GM19035 (cell line): Measurements from ENCODE around the gene NFIC.

Experiments used
- ATAC-seq: cut with Tn5 transposase; IDR thresholded peaks from one replicate; pipeline ENCODE4 v1.9.1; 2021; ENCODE audit not compliant: unreplicated experiment

Gene NFIC

DNA sequence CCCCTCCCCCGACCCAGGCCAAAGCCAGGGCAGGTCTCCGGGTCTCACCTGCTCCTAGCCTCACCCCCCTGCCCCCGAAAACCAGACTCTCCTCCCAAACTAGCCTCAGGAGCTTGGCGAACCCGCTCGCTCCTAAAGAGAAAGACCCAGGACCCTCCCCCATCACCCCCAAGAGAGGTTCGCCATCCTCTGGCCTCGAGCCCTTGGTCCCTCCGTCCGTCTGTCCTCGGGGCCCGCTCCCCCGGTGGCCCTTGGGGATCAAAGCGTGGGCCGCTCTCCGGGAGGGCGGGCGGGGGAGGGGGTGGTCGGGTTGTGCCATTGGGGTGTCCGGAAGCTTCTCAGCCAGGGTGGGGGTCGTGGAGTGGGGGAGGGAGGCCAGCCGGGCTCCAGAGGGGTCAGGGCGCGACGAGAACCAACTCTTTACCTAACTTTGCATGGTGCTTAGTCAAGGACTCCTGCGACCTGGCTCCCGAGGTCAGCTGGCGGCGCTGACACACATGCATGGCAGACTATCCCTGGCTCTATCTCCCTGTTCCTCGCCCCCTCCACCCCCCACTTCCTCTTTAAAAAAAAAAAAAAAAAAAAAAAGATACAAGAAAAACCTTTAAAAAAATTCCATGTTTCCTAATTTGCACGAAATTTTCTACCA is 98.3 kb downstream of the NFIC start:
- ATAC-seq: no peak

DNA sequence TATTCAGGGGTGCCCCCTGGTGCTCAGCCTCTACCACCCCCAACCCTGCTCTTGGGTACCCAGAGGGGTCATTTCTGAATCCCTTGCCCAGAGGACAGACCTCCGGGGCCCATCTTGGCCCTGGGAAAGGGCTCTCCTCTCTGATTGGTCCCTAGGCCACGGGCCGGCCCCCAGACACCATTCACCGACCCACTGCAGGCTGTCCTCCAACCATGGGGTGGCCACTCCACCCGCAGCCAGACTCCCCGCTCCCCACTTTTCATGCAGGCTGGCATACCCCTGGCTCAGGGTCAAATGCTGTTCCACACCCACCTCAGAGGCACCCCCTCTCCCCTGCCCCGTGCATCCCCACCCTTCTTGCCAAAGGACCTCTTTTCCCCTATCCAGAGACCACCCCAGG is 99.2 kb downstream of the NFIC start:
- ATAC-seq: no peak

DNA sequence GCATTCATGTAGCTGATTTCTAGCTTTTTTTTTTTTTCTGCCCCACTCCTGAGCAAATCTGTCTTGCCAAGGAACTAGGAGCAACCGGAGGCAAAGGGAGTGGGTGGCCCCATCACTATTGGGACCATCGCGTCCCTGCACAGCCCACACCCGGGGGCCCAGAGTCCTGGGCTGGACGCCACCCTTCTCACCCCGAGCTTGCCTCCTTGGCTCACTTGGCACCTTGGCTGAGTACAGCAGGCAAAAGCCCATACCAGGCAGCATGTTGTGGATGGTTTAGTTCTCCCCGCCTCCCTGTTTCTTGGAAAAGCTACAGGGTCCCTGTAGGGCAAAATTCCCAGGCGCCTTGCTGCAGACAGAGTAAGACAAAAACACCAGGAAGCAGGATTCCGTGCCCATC is 100.3 kb downstream of the NFIC start:
- ATAC-seq: no peak

DNA sequence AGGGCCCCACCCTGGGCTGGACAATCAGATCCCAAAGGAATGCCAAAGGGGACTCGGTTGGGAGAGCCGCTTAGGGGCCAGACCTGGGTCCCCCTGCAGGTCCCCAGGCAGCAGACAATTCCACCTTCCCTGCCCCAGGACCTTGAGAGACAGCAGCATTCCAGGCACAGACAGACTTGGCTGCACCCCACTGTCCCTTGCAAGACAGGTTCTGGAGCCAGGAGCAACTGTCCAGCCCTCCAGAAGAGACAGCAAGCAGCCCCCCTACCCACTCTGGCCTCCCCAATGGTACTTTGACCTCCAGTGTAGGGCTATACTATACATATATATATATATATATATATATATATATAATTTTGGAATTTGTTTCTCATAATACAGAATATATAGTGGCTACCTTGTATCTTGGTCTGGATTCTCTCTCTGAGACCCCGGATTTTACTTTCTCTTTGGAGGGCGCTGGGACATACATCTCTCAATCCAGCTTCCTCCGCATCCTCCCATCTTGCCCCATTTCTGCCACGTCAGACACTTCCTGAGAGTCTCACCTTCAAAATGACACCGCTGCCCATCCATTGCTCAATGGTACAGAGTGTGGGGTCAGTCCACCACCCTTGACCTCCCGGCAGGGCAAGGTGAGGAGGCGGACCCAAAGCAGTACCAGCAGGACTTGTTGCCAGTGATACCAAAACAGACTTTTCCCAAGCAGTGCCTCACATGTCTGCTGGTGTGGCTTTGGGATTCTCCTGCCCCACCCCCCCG is 101.2 kb downstream of the NFIC start:
- ATAC-seq: no peak

DNA sequence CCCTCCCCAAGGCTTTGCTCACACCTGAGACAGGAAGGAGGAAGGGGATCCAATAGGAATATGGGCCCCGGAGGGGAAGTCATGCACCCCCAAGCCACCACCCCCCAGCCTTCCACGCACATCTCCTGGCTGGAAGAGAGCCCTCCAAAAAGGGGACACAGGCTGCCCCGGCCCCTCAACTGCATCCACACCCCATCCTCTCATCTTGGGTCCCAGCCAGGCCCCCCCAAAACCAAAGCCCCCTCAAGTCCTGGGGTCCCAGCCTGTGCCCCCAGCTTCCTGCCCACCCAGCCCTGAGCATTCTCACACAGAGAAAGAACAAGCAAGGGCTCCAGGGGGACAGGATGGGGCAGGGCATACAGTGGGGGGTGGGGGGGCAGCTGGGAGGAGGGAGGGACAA is 101.8 kb downstream of the NFIC start:
- ATAC-seq: no peak

DNA sequence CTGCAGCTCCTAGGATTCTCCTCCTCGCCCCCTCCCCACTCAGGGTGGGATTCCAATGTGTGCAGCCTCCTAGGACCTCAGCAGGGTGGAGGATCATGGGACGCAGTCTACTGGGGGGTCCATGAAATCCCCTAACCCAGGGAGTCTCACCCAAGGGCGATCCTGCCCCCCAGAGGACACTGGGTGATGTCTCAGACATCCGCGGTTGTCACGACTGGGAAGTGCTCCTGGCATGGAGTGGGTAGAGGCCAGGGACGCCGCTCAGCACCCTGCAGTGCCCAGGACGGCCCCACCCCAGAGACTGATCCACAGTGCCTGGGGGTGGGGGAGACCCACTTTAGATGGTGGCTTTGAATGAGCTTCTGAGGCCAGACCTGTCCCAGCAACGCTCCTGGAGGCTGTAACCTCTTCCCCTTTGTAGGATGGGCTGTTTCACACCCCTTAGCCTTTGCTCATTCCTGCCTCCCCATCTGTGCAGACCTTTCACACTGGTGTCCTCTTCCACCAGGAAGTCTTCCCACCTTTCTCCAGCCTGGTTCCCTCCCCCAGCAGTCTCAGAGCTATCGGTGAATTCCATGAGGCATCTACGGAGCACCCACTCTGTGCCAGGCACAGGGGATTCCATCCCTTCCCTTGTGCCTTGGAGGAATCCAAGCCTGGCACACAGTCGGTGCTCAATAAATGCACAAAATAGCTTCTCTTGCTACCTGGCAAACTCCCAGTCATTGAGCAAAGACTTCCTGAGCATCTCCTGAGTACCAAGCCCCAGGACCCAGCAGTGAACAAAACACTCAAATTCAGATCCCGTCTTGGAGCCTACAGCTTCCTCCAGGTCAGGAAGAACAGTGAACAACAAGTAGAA is 103.5 kb downstream of the NFIC start:
- no peak for ATAC-seq

DNA sequence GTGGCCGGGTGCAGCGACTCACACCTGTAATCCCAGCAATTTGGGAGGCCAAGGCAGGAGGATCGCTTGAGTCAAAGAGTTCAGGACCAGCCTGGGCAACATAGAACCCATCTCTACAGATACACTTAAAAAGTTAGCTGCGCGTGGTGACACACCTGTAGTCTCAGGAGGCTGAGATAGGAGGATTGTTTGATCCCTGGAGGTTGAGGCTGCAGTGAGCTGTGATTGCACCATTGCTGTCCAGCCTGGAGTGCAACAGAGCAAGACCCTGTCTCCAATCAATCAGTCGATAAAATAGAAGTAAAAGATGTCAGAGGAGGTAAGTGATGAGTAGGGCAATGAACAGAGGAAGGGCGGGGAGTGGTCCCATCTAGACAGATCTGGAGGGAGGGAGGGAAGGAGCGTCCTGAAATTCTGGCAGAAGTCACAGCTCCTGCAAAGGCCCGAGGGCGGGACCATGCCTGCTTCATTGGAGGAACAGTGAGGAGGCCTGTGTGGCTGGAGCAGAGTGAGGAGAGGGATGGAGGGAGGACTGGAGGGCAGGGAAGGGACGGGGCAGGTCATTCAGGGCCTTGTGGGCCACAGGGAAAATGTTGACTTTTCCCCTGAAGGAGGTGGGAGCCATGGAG is 104.2 kb downstream of the NFIC start:
- no peak for ATAC-seq

DNA sequence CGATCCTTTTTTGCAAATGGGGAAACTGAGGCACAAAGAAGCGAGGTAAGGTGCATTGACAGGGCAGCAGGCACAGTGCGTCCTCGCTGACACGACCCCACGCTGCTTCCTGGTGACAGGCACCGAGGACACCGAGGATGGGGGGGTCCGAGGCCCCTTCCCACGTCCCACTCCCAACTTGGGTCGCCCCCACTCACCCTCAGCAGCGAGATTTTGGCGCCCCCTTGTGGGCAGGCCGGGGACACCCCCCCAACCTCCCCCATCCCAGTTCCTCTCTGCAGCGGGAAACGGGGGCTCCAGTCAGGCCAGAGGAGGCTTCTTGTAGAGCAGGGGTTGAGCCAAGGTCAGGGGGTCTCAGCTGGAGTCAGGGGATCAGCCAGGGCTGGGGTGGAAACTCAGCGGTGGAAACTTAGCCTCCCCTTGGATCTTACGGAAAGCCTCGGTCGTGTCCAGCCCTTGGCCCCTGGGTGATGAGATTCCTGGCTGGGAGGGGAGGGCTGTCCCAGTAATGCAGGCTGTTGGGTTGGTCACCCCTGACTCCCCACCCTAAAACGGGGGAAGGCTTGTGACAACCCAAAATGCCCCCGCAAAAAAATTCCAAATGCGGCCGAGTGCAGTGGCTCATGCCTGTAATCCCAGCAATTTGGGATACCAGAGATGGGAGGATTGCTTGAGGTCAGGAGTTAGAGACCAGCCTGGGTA is 105.7 kb downstream of the NFIC start:
- ATAC-seq: no peak

DNA sequence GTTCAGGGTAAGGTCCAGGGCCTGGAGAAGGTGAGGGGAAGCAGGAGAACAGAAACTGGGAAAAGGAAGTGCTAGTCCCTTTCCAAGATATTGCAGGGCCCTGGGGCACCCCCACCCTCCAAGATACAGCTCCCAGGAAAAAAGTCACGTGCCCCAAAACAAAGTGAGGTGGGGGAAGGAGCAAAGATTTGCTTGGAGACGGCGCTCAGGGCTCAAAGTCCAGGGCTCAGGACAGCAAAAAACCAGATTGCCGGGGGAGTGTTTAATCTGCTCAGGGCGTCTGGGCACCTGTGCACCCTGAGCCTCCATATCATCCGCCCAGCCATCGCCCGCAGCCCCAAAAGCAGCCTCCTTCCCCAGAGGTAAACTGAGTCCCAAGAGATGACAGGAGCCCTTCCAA is 107.6 kb downstream of the NFIC start:
- no peak for ATAC-seq

DNA sequence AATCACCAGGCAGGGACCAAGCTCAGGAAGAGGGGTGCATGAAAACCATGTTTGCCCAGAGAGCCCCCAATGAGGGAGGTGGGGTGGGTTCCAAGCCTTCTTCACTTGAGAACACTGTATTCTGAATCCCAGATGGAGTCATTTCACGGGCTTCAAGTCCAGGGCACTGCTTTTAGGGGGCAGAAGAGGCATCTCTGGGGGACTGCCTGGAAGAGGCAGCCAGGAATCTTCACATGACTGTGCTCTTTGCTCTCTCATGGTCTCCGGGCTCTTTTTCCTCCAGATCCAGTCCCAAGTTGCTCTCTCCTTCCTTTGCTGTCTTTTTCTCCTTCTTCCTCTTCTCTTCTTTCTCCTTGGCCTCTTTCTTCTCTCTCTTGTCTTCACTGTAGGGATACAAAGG is 108.2 kb downstream of the NFIC start:
- no peak for ATAC-seq

DNA sequence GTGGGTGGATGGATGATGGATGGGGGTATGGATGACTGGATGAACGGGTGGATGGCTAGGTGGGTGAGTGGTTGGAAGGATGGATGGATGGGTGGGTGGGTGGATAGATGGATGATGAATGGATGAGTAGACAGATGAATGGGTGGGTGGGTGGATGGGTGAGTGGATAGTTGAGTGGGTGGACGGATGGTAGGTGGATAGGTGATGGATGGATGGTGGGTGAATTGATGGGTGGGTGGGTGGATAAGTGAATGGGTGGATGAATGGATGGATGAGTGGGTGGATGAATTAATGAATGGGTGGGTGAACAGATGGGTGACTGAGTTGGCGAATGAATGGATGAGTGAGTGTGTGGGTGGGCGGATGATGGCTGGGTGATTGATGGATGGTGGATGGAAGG is 109.1 kb downstream of the NFIC start:
- no peak for ATAC-seq

DNA sequence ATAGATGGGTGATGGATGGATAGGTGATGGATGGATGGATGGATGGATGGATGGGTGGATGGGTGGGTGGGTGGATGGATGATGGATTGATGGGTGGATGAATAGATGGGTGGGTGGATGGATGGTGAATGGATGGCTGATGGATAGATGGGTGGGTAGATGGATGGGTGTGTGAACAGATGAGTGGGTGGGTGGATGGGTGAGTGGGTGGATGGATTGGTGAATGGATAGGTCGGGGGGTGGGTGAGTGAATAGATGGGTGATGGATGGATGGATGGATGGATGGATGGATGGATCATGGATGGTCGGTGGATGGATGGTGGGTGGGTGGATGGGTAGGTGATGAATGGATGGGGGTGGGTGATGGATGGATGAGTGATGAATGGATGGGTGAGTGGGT is 110.4 kb downstream of the NFIC start:
- ATAC-seq: no peak

DNA sequence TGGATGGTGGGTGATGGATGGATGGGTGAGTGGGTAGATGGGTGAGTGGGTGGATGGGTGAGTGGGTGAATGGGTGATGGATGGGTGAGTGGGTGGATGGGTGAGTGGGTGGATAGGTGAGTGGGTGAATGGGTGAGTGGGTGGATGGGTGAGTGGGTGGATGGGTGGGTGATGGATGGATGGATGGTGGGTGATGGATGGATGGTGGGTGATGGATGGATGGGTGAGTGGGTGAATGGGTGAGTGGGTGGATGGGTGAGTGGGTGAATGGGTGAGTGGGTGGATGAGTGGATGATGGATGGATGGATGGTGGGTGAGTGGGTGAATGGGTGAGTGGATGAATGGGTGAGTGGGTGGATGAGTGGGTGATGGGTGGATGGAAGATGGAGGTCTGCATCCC is 111.1 kb downstream of the NFIC start:
- no peak for ATAC-seq

DNA sequence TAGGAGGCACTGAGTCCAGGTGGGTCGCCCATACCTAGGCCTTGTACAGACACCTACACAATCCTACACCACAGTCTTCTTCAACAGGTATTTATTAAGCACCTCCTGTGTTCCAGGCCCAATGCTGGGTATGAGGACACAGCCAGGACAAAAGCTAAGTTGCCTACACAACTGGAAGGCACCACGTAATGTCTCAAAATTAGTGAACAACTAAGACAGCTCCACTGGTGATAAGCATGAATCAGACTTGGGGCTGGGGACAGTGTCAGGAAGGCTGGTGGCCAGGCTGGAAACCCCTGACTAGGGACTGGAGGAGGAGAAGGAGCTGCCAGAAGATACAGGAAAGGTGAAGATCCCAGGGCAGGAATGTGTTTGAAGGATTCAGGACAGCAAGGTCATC is 111.6 kb downstream of the NFIC start:
- ATAC-seq: no peak

DNA sequence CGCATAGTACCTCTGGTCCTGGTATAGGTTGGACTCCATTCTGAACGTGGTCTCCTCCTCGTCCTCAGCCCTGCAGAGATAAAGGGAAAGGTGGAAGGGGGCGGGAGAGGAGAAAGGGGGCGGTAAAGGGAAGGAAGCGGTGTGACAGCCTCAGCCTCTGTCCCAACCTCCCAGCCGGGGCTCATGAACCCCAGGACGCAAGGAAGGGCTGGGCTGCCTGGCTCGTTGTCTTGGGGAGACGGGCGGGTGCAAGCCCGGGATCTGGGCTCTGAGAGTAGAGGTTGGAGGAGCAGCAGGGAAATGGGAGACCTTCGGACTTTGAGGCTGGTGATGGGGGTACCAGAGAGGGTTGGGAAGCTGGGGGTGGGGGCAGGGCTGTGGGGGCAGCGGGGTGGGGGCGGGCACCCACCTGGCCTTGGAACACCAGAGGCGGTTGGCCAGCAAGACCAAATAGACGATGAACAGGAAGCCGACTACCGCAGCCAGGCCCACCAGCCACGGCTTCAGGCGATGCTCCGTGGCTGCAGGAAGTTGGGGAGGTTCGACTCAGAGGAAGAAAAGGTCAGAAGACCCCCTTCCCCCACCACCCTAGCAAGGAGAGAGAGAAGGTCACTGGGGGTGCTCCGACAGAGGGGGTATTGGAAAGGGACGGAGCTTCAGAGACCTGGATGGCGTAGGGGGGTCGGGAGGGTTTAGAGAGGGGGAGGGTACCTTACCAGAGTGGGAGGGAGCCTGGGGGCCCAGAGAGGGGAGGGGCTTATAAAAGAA is 112.2 kb downstream of the NFIC start:
- ATAC-seq: no peak

DNA sequence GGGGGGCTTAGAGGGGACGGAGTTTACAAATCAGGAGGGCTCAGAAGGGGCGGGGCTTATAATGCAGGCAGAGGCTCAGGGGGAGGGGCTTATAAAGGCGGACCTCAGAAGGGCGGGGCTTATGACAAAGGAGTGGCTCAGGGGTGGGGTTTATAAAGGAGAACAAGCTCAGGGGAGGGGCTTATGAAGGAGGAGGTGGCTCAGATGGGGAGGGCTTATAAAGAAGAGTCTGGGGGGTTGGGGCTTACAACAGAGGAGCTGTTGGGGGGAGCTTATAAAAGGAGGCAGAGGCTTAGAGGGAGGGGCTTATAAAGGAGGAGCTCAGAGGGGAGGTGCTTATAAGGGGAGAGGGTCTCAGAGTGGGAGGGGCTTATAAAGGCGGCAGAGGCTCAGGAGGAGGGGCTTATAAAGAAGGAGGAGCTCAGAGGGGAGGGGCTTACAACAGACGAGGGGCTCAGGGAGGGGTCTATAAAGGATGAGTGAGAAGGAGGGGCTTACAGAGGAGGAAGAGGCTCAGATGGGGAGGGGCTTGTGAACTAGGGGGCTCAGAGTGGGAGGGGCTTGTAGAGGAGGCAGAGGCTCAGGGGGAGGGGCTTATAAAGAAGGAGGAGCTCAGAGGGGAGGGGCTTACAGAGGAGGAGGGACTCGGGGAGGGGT is 112.9 kb downstream of the NFIC start:
- ATAC-seq: no peak

DNA sequence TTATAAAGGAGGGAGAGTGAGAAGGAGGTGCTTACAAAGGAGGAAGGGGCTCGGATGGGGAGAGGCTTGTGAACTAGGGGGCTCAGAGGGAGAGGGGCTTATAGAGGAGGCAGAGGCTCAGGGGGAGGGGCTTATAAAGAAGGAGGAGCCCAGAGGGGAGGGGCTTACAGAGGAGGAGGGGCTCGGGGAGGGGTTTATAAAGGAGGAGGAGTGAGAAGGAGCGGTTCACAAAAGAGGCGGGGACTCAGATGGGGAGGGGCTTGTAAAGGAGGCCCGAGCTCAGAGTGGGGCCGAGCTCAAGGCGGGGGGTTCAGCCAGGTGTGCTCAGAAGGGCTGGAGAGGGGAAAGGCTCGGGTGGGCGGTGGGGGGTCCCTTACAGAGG is 113.4 kb downstream of the NFIC start:
- no peak for ATAC-seq

DNA sequence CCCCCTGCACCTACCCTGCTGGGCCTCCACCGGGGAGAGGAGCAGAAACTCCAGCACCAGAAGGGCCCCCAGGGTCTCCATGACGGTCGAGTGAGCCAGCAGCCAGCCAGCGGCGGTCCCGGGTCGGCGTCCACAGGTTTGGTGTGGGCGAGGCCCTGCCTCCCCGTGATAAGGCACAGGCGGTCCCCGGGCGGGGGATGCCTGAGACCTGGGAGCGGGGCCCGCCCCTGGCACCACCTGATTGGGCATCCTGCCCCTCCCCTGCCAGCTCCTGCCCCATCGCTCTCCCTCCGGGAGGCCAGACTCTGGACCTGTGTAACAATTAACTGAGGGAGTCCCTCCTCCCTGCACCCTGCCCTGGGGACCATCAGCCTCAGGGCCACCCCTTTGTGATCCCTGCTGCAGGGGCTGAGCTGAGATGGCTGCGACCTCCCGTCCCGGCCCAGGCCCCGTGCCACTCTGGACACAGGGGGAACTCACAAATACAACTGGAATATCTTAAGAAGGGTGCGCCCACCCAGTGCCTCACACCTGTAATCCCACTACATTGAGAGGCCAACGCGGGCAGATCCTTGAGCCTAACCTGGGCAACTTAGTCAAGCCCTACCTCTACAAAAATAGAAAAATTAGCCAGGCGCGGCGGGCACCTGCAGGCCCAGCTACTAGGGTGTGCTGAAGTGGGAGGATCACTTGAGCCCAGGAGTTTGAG is 114.2 kb downstream of the NFIC start, which contains the start of gene SMIM24:
Gene SMIM24 (minus strand): TSS at position 143 of the 709 bp plus-strand sequence. CDS start 62 bp downstream, at position 81.
- no peak for ATAC-seq
